Stimulated activated CD8-positive, alpha-beta memory T cell treated with anti-CD3 and anti-CD28 coated beads, Interleukin-12 subunit alpha, Interleukin-12 subunit beta, amount 100 ng/mL, for 4 hours (primary cell): ENCODE data around the gene COL7A1.

Source experiments
- DNase-seq: peaks from one replicate; pipeline ENCODE4 v3.0.0-alpha.2; 2020; ENCODE audit warnings: low read depth

The COL7A1 gene

GRCh38 chr3:48591886-48592518, 3.1 kb downstream of the COL7A1 start:
- no peak for DNase-seq

DNA sequence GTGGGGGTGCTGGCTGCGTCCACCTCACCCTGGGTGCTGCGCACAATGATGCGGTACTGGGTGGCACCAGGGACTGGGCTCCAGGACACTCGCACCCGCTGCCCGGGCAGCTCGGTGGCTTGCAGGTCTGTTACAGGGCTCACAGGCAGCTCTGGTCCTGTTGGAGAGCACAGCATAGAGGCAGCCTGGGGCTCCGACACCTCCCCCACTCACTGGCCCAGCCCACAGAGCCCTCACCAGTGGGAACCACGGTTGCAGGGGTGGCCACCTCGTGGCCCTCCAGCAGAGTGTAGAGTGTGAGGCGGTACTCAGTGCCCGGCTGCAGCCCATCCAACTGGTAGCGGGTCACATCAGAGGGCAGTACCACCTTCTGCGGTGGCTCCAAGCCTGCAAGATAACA, 3.7 kb downstream of the COL7A1 start:
- no peak for DNase-seq

DNA sequence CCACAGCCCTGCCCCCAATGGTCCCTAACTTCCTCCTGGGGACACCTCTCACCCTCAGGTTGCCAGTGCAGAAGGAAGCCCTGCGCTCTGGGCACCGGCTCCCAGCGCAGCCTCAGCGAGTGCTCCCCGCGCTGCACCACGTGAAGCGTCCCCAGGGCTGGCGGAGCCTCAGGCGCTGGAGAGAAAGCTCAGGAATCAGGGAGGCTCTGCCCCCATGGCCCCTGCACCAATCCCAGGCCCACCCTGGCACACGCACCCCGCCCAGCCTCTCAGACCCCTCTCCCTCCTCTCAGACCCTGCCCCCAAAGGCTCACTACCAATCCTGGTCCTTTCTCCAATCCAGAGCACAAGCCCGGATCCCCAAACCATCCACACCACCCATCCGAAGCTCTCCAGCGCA, 6.9 kb downstream of the COL7A1 start:
- DNase-seq = no peak

GRCh38 chr3:48587686-48588085, 7.4 kb downstream of the COL7A1 start:
- no peak for DNase-seq

GRCh38 chr3:48585411-48585810, 9.7 kb downstream of the COL7A1 start:
- DNase-seq = no peak

- no peak for DNase-seq
These were observed 10.3 kb downstream of the COL7A1 start for GRCh38 chr3:48584836-48585235.

- no peak for DNase-seq
These were observed 13.3 kb downstream of the COL7A1 start for GRCh38 chr3:48581621-48582481.

GRCh38 chr3:48576647-48577046, 18.5 kb downstream of the COL7A1 start:
- DNase-seq = no peak

DNA sequence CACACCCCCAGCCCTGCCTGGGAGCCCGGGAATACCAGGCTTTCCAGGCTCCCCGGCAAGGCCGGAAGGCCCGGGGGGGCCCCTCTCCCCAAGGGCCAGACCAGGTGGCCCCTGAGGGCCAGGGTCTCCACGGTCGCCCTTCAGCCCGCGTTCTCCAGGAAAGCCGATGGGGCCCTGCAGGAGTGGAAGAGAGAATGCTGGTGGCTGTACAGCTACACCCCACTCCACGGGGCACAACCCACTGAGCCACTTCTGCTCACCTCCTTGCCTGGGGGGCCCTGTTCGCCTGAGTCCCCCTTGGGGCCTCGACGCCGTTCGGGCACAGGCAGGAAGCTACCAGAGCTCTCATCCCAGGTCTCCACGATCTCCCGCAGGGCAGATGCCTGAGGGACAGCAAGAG, 19.8 kb downstream of the COL7A1 start:
- no peak for DNase-seq

DNA sequence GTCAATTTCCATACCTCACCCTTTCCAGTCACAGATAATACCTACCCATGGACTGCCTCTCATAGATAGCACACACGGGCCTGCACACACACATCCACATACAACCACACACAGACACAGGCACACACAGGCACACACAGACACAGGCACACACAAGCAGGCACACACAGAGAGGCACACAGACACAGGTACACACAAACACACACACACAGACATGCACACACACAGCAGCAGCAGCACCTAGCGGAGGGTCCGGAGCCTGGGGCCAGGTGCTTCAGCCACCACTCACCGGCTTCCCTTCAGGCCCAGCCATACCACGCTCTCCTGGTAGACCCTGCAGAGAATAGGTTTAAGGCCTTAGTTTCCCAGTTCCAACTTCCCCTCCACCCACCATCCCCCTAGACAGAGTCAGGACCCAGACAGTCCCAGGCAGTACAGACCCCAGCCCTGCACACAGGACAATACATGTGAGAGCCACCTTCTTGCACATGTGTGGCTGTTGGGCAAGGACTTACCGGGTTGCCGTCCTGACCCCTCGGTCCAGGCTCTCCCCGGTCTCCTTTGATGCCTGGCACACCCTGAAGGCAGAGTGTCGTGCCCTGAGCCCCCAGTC, 21.1 kb downstream of the COL7A1 start:
- DNase-seq = no peak

GRCh38 chr3:48572517-48572916, 22.6 kb downstream of the COL7A1 start:
- DNase-seq = no peak

GRCh38 chr3:48571938-48572337, 23.2 kb downstream of the COL7A1 start:
- DNase-seq = no peak

GRCh38 chr3:48569808-48570450, 25.2 kb downstream of the COL7A1 start:
- no peak for DNase-seq

DNA sequence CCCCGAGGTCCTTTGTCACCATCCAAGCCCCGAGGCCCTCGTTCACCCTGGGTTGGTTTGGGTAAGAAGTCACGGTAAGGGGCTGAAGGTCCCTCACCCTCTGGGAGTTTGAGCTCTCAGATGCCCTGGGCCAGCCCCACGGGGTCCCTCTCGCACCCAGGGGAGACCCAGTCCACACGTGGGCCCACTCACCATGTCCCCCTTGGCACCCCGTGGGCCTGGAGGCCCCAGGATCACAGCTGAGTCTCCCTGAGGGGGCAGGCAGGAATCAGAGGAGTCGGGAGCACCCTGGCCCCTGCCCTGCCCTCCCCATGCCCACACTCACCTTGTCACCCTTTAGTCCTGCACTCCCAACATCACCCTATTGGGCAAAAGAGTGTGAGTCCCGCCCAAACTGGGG, 25.7 kb downstream of the COL7A1 start:
- no peak for DNase-seq

GRCh38 chr3:48568476-48568875, 26.7 kb downstream of the COL7A1 start:
- DNase-seq = no peak

- DNase-seq = no peak
These were observed 27.6 kb downstream of the COL7A1 start for GRCh38 chr3:48567500-48567899.

DNA sequence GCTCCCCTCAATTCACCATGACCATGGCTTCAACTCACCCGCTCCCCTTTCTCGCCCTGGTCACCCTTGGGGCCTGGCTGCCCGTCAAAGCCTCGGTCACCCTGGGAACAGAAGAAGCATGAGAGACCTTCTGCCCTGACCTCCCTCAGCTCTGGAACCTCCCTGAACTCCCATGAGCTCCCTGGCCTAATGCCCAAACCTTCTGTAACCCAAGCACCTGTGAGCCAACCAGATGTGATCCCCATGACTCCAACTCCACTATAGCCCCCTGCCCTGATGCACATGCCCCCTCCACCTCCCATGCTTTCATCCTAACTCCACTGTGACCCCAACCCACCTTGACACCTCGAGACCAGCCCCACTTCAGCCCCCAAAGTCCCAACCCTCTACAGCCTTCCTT, 28.0 kb downstream of the COL7A1 start:
- no peak for DNase-seq

GRCh38 chr3:48566401-48566760, 28.7 kb downstream of the COL7A1 start:
- no peak for DNase-seq

- DNase-seq = no peak
These were observed 29.3 kb downstream of the COL7A1 start for GRCh38 chr3:48565591-48566400.

DNA sequence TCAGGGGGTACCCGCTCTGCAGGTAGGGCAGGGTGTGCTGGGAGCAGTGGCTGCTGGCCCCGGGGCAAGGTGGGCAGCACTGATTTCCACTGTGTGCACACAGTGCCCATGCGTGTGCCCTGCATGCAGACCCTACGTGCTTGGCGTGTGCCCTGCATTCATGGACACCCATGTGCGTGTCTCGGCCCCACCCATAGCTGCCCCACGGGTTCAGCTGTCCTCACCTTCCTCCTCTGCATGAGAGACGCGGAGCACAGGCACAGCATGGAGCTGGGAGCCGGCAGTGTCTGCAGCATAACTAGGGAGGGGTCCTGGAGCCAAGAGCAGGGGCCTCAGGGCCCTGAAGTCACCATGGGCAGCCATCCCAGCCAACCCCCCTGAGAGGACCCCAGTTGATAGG, 29.9 kb downstream of the COL7A1 start:
- no peak for DNase-seq

GRCh38 chr3:48564667-48565066, 30.5 kb downstream of the COL7A1 start:
- no peak for DNase-seq

DNA sequence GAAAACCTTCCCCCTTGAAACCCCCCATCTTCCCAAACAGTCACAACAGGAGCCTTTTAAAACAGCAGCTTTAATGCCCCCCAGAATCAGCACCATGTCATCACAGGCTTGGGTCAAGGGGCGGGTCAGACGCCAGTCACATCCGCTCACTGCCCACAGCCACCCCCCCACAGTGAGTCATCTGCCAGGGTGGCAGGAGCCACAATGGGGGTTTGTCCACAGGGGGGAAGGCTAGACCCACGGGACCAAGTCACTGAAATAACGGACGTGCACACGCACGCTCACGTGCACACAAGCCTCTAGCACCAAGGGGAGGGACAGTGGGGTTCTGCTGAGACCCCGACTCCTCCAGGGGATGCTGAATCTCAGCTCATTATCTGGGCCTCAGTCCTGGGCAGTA, 31.1 kb downstream of the COL7A1 start:
- DNase-seq = peak; percentile 35
